HTERT RPE-1 (cell line): ENCODE measurements around the gene TTC21A.
"Not testable (repeated sequence)": the region's sequence is repeated elsewhere in the genome, so short reads cannot be mapped to it uniquely, and the experiment has no call there.

Source experiments
- in situ Hi-C: fragments of 300-500 bp; cut with MboI; formaldehyde crosslinking; loops from 4 replicates; pipeline ENCODE4 v1.14.3; 2020; ENCODE audit warnings: low sequenced_read_pairs

Gene TTC21A

GRCh38 chr3:39107388-39108199 is at the start of gene TTC21A, which contains the start of gene GORASP1:
TSS of gene TTC21A (plus strand) at chr3:39107680. CDS start at chr3:39107838, 158 bp downstream.
TSS of gene GORASP1 (minus strand) at chr3:39107627. CDS start at chr3:39107541, 86 bp downstream.
- in situ Hi-C loops: no loop called here

DNA sequence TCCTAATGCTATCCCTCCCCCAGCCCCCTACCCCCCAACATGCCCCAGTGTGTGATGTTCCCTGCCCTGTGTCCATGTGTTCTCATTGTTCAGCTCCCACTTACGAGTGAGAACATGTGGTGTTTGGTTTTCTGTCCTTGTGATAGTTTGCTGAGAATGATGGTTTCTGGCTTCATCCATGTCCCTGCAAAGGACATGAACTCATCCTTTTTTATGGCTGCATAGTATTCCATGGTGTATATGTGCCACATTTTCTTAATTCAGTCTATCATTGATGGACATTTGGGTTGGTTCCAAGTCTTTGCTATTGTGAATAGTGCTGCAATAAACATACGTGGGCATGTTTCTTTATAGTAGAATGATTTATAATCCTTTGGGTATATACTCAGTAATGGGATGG is 46.3 kb upstream of the TTC21A start:
- in situ Hi-C loops: not testable (repeated sequence)

- in situ Hi-C loops: no loop called here
These were observed 45.3 kb upstream of the TTC21A start for GRCh38 chr3:39062180-39062579.

DNA sequence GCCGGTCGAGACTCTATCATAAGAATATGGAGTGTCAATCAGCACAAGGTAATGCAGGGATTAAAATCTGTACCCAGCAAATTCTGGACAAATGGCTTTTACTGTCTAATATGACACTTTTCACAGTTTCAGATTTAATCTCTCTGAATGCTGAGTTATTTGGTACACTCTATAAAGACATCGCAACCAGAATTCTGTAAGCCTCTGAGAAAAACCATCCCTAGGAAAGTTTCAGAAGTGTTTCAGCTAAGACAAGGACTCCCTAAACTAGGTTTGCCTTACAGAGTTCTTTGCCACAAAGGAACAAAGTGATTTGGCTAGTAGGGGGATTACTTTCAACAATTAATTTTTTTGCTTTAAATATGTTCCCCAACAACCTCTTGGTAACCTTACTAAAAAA is 44.3 kb upstream of the TTC21A start:
- in situ Hi-C loops: no loop called here

DNA sequence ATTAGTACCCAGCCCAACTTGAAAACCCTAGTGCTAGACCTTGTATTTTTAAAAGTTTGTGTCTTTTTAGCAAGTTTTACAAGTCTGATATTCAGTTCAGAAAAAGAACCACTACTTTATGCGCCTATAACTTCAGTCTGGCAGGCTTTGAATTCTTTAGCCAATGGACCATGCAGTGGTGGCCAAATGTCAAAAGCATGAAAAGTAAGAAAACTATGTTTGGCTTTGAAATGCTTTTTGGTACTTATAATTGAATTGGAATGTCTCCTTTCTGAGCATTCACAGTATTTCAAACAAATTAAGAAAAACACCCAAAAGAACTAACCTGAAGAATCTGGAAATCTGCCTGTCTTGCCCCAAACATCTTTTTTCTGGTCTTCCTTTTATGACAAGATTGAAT is 42.8 kb upstream of the TTC21A start:
- in situ Hi-C loops: no loop called here

GRCh38 chr3:39065197-39065596 is 42.3 kb upstream of the TTC21A start:
- in situ Hi-C loops: no loop called here

DNA sequence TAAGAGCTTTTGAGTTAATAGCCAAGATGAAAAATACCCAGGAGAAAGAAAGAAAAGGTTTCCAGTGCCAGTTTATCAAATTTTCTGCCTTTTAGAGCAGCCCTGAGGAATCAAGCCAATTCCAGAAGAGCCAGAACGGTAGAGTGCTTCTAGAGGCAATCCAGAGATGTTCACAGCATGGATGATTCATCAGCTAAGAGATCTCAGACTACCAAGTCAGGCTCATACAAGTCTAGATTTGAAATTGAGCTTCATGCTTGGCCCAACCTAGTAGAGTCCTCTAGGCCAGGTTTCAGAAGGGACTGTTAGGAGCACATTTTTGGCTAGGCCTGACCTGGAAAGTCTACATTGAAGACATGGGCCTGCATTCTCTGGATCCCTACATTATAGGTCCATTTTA is 40.2 kb upstream of the TTC21A start:
- in situ Hi-C loops: no loop called here

DNA sequence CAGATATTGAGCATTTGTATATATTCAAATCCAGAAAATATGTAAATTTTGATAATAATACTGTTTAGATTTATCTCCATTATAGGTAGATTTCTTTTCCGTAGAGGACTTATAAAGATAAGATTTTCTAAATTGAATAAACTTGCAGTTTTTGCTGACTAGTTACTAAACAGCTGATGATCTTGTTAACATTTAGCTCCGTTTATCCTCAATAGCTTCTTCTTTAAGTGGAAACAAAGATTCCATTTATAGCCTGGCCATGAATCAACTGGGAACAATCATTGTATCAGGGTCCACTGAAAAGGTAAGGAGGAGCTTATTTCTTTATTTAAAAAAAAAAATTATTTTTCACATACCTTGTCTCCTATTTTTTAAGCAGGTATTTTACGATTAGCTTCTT is 38.9 kb upstream of the TTC21A start:
- in situ Hi-C loops: no loop called here

- in situ Hi-C loops: no loop called here
These were observed 31.6 kb upstream of the TTC21A start for GRCh38 chr3:39075910-39076309.

GRCh38 chr3:39079530-39079929 is 27.9 kb upstream of the TTC21A start:
- in situ Hi-C loops: no loop called here

GRCh38 chr3:39080026-39080425 is 27.5 kb upstream of the TTC21A start:
- in situ Hi-C loops: no loop called here

- in situ Hi-C loops: no loop called here
These were observed 24.7 kb upstream of the TTC21A start for GRCh38 chr3:39082666-39083313.

GRCh38 chr3:39086144-39086543 is 21.3 kb upstream of the TTC21A start:
- in situ Hi-C loops: no loop called here

- in situ Hi-C loops: no loop called here
These were observed 19.0 kb upstream of the TTC21A start for GRCh38 chr3:39088456-39088855.

- in situ Hi-C loops: no loop called here
These were observed 18.6 kb upstream of the TTC21A start for GRCh38 chr3:39088889-39089288.

- in situ Hi-C loops: no loop called here
These were observed 16.6 kb upstream of the TTC21A start for GRCh38 chr3:39090922-39091321.

DNA sequence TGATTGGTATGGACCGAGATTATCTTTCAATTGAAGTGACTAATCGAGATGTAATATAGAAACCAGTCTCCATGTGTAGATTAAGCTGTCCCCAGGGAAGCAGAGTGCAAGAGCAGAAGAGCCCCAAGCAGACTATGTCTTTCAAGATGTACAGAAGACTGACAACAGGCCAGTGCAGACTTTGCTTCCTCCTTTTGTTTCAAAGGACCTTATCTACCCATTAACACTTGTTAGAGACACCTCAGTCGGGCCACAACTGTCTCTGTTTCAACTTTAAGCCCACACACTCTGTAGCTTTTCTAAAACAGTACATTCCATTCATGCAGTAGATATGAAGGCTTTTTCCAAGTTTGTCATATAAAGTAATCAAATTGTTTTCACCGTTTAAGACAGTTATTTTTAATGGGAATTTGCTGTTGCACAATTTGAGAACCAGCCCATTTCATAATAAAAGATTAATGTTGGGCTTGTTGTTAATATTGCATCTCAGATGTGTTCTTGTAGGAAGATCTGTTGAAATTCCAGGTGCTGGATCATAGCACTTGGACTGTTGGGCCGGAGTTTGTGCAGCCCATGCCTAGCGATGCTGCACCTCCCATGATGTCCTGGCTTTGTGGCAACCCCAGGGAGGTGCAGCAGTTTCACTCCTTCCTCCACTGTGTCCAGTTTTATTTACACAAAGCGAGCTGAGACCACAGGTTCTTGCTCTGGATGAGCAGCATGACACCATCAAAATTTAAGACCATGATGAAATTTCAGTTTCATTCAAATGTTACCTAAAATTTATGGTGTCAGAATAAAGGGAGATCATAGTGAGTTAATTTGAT is 12.4 kb upstream of the TTC21A start:
- in situ Hi-C loops: no loop called here

DNA sequence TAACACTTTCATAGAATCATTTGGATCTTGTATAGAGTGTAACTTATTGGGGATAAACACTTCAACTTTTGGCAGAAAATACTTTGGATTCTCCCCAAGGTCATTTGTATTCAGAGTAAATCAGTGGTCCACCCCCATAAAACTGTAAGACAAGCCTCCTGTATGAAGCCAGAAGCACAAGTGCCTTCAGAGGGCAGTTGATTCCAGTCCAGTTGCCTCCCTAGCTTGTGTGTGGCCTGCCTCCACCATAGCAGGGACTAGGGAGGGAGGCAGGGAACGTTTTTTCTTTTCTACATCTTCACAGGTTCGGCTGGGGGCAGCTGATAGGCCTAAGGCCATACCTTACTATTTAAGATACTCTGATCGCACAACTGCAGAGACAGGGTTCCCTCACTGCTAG is 11.7 kb upstream of the TTC21A start:
- in situ Hi-C loops: no loop called here

GRCh38 chr3:39096775-39097174 is 10.7 kb upstream of the TTC21A start:
- in situ Hi-C loops: no loop called here

DNA sequence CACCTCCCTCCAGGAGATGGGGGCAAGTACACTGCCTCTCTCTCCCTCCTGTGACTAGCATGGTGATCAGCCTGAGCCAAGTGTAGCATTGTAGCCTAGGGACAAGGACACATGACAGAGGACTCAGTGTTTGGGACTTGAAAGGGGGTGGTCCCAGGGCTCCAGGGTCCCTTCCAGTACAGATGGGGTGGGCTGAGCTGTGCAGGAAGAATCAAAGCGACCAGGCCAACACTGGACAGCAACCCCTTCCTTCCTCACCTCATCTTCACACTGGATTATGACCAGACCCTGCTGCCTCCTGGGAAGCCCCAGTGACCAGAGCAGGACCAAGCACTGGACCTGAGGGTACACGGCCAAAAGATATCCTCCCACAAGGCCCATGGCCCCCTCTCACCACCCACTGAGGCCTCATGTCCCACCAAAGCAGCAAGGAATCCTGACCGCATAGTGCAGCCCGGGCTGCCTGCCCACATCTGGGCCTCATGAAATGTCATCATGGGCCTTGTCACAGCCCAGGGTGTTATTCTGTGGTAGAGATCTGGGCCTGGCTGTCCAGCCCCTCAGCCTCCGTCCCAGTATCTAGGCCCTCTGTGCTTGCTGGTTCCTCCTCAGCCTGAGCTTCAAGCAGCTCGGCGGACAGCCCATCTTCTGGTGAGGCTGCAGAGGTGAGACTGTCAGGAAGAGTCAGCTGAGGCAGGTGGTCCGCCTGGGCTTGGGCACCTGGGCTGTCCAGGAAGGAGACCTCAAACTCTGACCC is 9.6 kb upstream of the TTC21A start:
- in situ Hi-C loops: no loop called here
